HG02885 (cell line): ENCODE data around the gene RUFY4.

ENCODE experiments used
- ATAC-seq: cut with Tn5 transposase; IDR thresholded peaks from one replicate; pipeline ENCODE4 v1.9.1; 2021; ENCODE audit warnings: mild to moderate bottlenecking; ENCODE audit not compliant: unreplicated experiment, poor library complexity

The RUFY4 gene

DNA sequence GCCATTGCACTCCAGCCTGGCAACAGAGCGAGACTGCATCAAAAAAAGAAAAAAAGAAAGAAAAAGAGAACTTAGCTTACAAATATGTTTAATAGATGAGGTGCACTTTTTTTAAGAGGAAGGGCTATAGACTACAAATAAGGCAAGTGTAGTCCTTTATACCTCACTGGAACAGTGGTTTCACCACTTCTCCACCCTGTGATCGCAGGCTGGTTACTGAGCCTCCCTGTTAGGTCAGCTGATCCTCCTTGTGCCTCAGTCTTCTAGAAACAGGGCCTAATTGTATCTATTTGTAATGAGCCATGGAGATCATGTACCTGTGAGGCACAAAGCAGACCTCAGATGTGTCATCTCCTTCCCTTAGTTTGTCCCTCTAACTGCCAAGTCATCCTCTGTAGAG is 61.3 kb downstream of the RUFY4 start:
- no peak for ATAC-seq

DNA sequence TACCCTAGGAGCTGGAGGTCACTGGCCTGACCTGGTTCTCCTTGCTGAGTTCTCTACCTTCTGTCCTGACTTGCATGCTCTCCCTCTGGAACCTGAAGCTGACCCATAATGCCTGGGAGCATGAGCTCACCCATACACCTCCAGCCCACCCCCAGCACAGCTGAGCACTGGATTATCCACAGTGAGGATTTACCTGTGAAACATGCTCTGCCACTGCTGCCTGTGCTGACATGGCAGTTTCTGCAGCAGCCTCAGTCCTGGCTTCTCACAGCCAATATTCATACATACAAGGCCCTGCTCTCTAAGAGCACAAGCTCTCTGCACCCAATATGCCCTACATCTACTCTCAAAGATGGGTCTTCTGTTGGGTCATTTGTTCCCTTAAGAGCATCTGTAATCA is 61.8 kb downstream of the RUFY4 start:
- no peak for ATAC-seq

DNA sequence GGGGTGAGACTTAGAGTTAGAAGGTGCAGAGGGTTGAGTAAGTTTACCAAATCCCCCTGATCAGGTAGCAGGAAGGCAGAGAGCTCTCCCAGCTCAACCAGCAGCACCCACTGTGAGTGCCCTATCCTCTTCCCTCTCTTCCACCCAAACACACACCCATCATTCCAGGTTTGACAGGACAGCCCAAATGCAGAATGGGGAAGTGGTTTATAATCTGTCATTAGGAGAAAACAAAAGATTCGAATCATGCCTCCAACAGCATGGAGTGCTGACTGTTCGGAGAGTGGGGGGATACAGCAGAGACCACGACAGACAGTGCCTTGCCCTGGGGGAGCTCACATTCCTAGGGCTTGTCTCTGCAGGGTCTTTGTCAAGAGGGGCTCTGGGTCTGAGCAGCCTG is 68.5 kb downstream of the RUFY4 start:
- ATAC-seq: no peak

DNA sequence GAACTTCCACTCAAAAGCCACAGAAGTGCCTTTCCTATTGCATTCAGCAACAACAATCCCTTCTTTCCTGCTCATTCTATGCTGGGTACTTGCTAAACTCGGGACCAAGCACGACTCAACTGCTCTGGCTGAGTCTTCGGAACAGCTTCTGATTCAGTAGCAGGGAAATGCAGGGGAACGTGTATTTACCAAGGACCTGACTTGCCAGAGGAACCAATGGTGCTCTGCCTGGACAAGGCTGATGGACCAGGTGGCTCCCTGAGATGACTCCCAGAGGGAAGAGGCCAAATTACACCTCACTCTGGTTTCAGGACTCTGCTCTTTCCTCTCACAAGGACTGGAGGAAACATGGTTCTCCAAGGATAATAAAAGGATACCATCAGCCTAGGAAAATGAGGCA is 69.0 kb downstream of the RUFY4 start:
- ATAC-seq: no peak
